ENCODE measurements around the gene COL6A1.

COL6A1 gene, protein sequence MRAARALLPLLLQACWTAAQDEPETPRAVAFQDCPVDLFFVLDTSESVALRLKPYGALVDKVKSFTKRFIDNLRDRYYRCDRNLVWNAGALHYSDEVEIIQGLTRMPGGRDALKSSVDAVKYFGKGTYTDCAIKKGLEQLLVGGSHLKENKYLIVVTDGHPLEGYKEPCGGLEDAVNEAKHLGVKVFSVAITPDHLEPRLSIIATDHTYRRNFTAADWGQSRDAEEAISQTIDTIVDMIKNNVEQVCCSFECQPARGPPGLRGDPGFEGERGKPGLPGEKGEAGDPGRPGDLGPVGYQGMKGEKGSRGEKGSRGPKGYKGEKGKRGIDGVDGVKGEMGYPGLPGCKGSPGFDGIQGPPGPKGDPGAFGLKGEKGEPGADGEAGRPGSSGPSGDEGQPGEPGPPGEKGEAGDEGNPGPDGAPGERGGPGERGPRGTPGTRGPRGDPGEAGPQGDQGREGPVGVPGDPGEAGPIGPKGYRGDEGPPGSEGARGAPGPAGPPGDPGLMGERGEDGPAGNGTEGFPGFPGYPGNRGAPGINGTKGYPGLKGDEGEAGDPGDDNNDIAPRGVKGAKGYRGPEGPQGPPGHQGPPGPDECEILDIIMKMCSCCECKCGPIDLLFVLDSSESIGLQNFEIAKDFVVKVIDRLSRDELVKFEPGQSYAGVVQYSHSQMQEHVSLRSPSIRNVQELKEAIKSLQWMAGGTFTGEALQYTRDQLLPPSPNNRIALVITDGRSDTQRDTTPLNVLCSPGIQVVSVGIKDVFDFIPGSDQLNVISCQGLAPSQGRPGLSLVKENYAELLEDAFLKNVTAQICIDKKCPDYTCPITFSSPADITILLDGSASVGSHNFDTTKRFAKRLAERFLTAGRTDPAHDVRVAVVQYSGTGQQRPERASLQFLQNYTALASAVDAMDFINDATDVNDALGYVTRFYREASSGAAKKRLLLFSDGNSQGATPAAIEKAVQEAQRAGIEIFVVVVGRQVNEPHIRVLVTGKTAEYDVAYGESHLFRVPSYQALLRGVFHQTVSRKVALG

DNA sequence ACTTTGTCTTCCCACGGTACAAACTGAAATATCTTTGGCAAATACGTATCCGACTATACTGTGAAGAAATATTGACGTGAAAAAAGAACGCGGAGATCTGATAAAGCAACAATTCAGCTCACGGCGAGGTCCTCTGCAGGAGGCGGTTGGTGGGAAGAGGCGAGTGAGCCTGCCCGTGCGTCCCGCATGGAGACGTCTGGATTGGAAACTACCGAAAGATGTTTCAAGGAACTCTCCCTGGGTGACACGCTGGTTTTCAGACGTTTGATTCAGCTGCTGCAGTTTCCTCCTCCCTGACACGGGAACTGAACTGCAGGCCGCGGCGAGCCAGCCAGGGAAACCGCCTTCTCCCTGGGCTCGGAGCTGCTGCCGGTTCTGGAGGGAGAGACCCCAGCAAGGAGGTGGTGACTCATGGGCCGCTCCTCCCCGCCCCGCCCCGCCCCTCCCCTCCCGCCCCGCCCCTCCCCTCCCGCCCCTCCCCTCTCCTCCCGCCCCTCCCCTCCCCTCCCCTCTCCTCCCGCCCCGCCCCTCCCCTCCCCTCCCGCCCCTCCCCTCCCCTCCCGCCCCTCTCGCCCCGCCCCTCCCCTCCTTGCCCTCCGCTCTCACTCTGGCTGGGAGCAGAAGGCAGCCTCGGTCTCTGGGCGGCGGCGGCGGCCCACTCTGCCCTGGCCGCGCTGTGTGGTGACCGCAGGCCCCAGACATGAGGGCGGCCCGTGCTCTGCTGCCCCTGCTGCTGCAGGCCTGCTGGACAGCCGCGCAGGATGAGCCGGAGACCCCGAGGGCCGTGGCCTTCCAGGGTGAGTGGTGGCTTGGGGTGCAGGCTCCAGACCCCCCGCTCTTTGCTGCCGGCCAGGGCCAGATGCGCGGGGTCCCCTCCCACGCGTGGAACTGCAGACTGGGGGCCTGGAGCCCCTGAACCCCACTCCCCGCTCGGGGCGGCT lies at the start of gene COL6A1:
COL6A1 (plus strand) TSS at position 620 of the 941 bp plus-strand sequence; CDS start at position 701, 81 bp downstream.
- peak; percentile 62 for DNase-seq (ENCODE audit: low spot score)

DNA sequence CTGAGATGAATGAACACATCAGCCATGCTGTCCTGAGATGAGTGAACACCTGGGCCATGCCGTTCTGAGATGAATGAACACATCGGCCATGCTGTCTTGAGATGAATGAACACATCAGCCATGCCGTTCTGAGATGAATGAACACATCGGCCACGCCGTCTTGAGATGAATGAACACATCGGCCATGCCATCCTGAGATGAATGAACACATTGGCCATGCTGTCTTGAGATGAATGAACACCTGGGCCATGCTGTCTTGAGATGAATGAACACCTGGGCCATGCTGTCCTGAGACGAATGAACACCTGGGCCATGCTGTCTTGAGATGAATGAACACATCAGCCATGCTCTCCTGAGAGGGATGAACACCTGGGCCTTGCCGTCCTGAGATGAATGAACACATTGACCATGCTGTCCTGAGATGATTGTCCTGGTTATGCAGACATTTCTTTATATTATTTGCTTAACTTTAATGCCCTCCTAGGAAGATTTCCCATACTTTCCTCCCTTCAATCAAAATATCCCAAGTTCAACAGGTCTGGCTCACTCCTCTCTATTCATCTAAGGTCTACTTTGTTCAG lies 48.6 kb upstream of the COL6A1 start:
- no peak for DNase-seq (ENCODE audit: low spot score)

DNA sequence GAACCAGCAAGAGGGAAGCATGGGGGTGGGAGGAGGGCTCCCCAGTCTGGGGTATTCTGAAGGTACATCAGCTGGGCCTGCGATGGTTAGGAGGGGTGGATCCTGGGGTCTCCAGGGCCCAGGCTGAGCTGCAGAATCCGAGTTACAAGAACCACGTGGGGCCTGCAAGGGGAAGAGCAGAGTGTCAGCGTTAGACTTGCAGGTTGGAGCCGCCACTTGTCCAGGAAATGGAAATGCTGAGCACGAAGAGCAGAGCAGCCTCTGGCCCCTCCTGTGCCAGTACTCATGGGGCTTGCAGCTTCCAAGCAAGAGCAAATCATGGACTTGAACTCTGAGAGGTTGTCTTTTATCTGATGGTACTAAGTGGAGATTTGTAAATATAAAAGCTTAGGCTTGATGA lies 47.5 kb upstream of the COL6A1 start:
- no peak for DNase-seq (ENCODE audit: low spot score)

DNA sequence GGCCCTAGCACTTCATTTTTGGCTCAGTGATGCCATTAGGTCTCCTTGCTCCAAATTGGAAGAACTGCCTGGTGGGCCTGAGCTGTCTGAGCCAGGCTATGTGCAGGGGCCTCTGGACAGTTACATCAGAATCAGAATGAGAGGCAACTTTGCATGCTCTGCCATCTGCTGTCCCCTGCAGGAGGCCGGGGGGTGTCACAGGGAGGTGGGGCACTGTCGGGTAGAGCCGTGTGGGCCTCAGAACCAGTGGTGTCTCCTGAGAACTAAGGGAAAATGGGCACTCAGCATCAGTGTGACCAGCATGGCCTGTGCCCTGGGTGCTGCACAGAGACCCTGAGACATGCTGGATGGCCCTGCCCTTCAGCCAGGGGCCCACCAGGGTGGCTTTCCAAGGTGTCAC lies 47.0 kb upstream of the COL6A1 start:
- no peak for DNase-seq (ENCODE audit: low spot score)

DNA sequence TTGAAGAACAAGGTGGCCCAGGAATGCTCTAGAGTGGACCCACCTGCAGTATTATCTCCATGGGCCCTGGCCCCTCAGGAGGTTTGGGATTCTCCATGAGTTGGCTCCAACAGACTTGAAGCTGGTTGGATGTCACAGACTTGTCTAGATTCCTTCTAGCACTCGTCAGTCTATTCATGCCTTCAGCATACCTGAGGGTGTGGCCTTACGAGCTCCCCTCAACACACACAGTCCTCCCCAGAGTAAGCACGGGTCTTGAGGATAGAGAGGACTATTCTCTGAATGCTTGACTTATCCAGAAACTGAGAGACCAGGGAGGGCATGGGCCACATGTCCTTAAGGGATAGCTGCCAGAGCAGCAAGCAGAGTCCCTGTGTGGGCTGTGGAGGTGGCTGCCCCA lies 45.9 kb upstream of the COL6A1 start:
- no peak for DNase-seq (ENCODE audit: low spot score)

DNA sequence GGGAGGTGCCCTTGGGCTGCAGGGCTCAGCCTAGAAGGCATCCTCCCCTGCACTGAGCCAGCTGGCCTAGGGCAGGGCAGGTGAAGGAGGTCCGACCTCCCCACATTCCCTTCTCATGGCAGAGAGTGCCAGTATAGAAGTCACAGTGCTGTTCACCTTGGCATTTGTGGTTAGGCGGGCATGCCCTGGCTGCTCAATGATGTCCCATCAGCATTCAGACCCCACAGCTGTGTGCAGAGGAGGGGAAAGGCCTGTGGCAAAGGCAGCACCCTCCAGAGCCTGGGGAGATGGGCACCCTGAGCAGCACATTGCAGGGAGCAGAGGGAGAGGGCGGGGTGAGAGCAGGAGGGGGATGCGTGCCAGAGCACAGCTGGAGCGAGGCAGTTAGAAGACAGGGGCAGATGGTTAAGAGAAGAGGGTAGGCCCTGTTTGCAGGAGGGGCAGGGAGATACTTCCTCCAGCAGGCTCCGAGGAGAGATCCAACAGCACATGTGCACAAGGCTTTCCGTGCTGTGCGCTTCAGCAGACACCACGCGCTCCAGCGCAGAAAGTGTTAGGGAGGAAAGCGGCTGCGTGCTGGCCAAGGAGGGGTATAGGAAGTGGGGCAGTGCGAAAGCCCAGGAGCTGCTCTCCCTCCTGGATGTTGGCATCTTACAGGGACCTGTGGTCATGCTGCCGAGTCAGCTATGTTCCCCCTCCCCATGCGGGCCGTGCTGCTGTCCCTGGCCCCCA lies 43.7 kb upstream of the COL6A1 start:
- no peak for DNase-seq (ENCODE audit: low spot score)

DNA sequence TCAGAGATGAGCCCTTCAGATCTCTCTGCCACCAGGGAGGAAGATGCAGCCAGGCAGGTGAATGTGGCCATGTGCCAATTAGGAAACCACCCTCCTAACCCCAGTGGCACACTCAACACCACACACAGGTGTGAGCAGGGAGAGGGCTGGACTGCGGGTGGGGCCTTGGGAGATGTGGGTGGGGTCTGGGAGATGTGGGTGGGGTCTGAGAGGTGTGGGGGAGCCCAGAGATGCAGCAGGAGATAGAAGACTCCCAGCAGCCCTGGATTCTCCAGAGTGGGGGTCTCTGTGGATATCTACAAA lies 43.2 kb upstream of the COL6A1 start:
- DNase-seq (ENCODE audit: low spot score) = no peak

DNA sequence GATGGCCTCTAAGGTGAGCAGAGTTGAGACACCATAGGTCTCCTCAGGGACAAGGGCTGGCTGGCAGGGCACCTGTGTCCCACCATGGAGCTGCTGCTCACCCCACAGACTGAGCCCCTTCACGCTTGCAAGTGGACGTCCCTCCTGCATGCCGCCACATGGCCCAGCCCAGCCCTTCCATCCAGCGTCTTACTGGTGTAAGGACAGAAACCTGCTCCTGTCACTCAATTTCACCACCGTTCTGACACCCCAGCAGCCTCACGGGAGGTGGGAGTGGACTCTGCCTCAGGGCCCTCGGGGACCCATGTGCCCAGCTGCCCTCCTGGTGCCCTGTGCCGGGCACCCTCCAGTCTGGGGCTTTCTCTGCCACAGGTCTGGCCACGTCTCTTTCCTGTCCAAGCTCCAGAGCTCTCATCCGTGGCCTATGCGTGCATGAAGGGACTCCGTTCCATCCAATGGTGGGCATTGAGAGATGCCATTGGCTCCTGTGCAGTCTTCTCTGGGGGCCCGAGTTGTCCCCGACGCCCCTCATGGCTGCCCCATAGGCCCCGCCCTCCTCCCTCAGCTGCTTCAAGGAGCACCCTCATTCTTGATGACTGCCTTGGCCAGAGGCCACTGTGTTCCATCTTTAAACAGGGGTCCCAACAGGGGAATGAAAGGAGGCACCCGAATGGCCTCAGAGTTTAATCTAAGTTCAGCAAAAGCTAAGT lies 42.6 kb upstream of the COL6A1 start:
- DNase-seq (ENCODE audit: low spot score) = no peak

DNA sequence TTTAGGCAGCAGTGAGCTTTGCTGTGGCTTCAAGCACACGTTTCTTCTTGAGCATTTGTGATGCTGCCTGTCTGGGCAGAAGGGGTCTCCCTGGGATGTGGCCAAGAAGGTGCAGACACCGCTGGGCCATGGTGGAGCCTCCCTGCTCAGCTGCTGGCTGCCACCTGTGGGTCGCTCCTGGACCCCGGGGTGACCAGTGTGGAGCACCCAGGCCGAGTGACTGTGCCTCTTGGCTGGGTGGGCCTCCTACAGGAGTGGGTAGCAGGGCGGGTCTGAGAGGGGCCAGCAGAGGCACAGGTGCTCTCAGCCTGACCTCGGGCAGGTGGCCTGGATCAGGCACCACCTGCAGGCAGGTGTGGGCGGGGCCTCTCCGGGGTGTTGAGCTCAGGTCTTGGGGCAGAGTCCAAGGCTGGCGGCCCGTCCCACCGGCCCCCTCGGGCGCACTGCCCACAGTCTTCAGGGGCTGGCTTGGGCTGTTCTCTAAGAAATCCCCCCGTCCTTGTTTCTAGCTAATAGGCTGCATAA lies 42.0 kb upstream of the COL6A1 start:
- DNase-seq (ENCODE audit: low spot score) = no peak

DNA sequence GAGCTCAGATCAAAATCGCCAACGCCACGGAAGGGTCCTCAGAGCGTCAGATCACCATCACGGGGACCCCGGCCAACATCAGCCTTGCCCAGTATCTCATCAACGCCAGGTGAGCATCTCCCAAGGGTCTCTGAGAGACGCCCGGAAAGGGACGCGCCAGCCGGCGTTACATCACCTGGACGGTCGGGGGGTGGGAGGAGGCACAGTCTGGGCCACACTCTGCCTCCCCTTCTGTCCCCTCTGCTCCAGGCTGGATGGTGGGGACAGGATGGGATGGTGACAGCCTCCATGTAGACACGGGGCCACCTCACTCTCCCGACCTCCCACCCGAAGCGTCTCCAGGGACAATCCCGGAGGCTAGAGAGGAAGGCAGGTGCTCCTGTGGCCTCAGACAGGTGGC lies 41.5 kb upstream of the COL6A1 start:
- no peak for DNase-seq (ENCODE audit: low spot score)

DNA sequence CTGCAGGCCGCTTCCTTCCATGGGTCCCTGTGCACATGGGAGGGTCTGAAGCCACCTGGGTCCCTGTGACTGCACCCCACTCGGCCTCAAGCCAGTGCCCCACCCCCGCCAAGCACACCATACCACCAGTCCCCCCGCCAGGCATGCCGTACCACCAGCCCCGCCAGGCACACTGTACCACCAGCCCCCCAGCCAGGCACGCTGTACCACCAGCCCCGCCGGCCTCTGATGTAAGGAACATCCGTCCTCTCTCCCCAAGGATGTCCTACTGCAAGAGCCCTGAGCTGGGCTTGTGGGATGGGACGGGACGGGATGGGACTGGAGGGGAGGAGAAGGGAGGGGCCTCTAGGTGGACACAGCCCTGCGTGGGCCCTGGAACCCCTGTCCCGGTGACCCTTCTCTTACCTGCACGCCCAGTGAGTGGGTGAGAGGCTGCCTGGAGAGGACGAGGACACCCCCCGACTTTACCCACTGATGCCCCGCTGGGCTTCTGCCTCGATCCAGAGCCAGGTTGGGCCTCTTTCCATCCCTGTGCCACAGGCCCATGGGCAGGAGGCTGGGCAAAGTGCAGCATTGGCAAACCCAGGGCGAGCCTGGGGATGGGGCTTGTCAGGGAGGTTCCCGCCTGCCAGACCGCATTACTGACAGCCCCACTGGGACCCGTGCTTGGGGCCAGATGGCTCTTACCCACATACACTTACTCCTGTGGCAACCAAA lies 40.8 kb upstream of the COL6A1 start:
- no peak for DNase-seq (ENCODE audit: low spot score)

DNA sequence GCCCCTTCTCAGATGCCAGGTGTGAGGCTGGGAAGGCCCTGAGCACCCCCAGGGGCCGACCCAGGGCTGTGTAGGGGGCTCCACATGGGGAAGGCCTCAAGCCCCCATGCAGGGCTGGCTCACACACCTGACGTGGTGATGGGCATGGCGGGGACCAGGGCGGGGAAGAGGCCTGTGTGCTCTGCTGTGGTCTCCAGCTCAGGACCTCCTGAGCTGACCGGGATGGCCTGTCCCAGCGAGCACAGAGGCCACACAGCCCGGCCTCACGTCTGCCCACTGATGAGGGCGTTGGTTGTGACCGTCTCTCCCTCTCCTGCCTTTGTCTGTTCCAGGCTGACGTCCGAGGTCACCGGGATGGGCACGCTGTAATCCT lies 40.2 kb upstream of the COL6A1 start:
- DNase-seq (ENCODE audit: low spot score) = no peak

DNA sequence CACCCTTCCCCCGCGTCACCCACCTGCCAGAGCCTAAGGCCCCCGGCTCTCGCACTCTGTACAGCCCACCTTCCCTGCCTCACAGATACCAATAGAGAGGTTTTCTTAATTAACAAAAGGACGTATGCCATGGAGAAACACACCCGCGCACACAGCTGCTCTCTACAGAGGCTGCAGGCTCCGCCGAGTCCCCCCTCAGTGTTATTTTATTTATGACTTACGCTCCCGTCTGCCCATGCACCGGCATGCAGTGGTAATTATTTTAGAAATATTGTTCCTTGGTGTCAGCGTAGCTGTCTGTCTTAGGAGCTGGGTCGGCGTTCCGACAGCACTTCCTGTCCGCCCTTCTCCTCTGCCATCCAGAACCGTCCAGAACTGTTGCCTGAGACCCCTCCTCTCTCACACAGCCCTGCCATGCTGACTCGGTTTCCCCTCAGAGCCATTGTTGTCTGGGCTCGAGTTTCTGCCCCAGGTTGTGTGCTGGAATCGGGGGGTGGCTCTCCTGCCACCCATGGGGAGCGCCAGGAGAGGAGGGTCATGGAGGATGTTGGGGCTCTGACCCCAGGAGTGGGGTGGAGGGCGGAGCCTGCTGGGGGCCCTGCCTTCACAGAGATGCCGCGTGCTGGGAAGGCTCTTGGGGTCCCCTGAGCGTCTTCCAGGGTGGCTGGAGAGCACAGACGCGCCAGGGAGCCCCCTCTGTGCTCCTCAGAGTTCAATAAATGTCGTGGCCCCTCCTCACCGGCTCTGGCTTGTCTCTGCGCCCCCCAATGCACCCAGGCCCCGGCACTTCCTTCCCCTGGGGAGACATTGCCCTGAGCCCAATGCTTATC lies 39.6 kb upstream of the COL6A1 start:
- DNase-seq (ENCODE audit: low spot score) = no peak

DNA sequence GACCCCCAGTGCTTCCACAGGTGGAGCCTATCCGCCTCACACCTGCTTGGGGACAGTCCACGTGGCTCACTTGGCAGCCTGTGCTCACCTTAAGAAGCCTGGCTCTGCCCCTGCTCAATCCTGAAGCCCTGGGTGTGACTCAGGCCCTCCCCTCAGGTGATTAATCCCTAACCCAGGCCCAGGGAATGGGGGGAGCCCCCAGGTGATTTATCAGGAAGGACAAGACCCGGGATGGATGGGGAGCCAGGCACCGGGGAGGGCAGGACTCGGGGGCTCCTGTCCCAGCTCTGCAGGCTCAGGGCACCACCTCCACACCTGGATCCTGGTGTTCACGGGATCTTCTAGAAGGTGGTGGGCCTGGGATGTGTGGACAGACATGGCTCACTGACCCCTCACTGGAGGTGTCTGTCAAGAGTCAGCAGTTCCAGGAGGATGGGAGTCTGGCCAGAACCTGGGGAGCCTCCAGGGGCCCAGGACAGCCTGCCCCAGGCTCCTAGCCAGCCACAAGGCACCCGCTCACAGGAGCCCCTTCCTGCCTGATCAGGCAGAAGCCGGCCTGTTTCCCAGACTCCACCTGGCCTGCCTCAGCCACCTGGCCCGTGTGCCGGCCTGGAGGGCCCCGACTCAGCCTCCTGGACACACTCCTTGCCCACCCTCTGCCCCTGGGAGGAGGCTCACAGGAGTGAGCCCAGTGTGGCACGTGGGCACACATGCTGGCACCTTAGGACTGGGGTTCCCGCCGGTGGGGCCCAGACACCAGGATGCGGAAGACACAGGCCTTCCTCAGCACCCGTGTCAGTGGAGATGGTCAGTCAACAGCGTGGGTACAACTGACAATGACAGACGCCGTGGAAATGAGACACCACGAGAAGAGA lies 38.6 kb upstream of the COL6A1 start:
- no peak for DNase-seq (ENCODE audit: low spot score)

DNA sequence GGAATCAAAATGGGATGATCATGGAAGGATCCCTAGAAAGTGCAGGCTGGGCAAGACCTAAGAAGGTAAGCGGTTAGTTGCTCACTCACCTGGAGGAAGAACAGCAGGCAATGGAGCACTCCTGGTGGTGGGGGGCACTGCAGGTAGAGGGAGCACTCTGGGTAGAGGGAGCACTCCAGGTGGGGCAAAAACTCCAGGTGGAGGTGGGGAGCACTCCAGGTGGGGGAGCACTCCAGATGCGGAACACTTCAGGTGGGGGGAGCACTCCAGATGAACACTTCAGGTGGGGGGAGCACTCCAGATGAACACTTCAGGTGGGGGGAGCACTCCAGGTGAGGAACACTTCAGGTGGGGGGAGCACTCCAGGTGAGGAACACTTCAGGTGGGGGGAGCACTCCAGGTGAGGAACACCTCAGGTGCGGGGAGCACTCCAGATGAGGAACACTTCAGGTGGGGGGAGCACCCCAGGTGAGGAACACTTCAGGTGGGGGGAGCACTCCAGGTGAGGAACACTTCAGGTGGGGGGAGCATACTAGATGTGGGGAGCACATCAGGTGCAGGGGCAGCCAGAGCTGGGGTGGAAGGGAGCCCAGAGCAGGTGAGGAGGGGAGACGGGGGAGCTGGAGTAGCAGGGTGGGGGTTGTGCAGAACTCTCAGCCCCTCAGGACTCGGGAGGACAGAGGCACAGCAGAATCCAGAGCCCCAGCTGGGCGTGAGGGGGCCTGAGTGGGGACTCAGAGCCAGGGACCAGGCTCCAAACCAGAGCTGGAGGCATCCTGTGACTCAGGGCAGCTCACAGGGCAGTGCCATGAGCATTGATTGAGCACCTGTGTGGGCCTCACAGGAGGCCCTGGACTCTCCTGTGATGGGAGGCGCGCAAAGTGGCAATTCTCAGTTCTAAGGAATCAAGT lies 37.7 kb upstream of the COL6A1 start:
- DNase-seq (ENCODE audit: low spot score) = no peak

DNA sequence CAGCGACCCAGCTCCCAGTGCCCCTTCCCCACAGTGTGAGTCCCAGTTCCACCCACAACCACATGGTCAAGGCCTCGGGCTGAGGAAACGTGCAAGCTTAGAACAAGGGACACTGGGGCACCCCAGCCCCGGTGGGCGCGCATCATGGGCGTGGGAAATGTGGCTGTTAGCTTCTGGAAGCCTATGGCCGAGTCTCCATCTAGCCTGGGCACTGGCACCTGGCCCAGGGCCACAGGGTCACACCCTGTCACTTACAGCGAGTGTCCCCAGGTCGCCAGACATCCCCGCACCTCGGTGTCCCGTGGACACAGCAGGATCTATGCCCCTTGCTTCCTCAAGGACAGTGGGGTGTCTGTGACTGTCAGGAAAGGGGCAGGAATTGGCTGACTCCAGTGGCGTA lies 37.0 kb upstream of the COL6A1 start:
- no peak for DNase-seq (ENCODE audit: low spot score)
